GM18511 (cell line): ENCODE measurements around the gene HNRNPCL1.
"Not testable (repeated sequence)": the region's sequence is repeated elsewhere in the genome, so short reads cannot be mapped to it uniquely, and the experiment has no call there.

Experiments
- ATAC-seq: cut with Tn5 transposase; IDR thresholded peaks from one replicate; pipeline ENCODE4 v1.9.1; 2021; ENCODE audit warnings: mild to moderate bottlenecking, moderate library complexity; ENCODE audit not compliant: unreplicated experiment

The HNRNPCL1 gene

GRCh38 chr1:12848620-12849019, at the start of gene HNRNPCL1:
Gene HNRNPCL1, minus strand, starts transcription at chr1:12848720. Its CDS starts 431 bp downstream, at chr1:12848289.
- ATAC-seq = not testable (repeated sequence)

- not testable (repeated sequence) for ATAC-seq
Measured at GRCh38 chr1:12898170-12898569, 49.6 kb upstream of the HNRNPCL1 start, which contains the start of gene PRAMEF10. Gene PRAMEF10, minus strand, starts transcription at chr1:12898270. Its CDS starts 2,423 bp downstream, at chr1:12895847.

- not testable (repeated sequence) for ATAC-seq
Measured at GRCh38 chr1:12886101-12886500, 37.6 kb upstream of the HNRNPCL1 start, which contains the start of gene PRAMEF4. Gene PRAMEF4, minus strand, starts transcription at chr1:12886201. Its CDS starts 2,807 bp downstream, at chr1:12883394.

- not testable (repeated sequence) for ATAC-seq
Measured at GRCh38 chr1:12878453-12878852, 29.9 kb upstream of the HNRNPCL1 start.

- not testable (repeated sequence) for ATAC-seq
Measured at GRCh38 chr1:12863131-12863880, 14.8 kb upstream of the HNRNPCL1 start.

GRCh38 chr1:12856786-12857185, 8.3 kb upstream of the HNRNPCL1 start, which contains the start of gene PRAMEF2:
Gene PRAMEF2, plus strand, starts transcription at chr1:12857086. Its CDS starts 1,924 bp downstream, at chr1:12859010.
- ATAC-seq = not testable (repeated sequence)

GRCh38 chr1:12851779-12852178, 3.3 kb upstream of the HNRNPCL1 start:
- no peak for ATAC-seq

- not testable (repeated sequence) for ATAC-seq
Measured at GRCh38 chr1:12833251-12833650, 15.3 kb downstream of the HNRNPCL1 start.

GRCh38 chr1:12831310-12831709, 17.2 kb downstream of the HNRNPCL1 start, which contains the start of gene PRAMEF11:
Gene PRAMEF11, minus strand, starts transcription at chr1:12831410. Its CDS starts 2,621 bp downstream, at chr1:12828789.
- ATAC-seq = not testable (repeated sequence)

- ATAC-seq = not testable (repeated sequence)
Measured at GRCh38 chr1:12819061-12819460, 29.5 kb downstream of the HNRNPCL1 start.

GRCh38 chr1:12811409-12811784, 37.1 kb downstream of the HNRNPCL1 start:
- ATAC-seq = no peak

- no peak for ATAC-seq
Measured at GRCh38 chr1:12810691-12811408, 37.7 kb downstream of the HNRNPCL1 start.

GRCh38 chr1:12809933-12810332, 38.6 kb downstream of the HNRNPCL1 start:
- ATAC-seq = no peak

- no peak for ATAC-seq
Measured at GRCh38 chr1:12799730-12800129, 48.8 kb downstream of the HNRNPCL1 start.

- ATAC-seq = no peak
Measured at GRCh38 chr1:12798911-12799310, 49.6 kb downstream of the HNRNPCL1 start.
